HS-27A (cell line): ENCODE data around the gene NCOA1.
A peak's percentile ranks its signal among the peaks of the same experiment; 100 is the strongest.
"Not testable (repeated sequence)": the region's sequence is repeated elsewhere in the genome, so short reads cannot be mapped to it uniquely, and the experiment has no call there.

ENCODE experiments used
- DNase-seq: peaks from one replicate; pipeline ENCODE4 v3.0.0-alpha.2; 2012; ENCODE audit warnings: low read depth, missing footprints

The NCOA1 gene

GRCh38 chr2:24632172-24632571, 141.1 kb downstream of the NCOA1 start:
- DNase-seq, result no peak

- DNase-seq, result no peak
Measured at GRCh38 chr2:24635181-24635580, 144.1 kb downstream of the NCOA1 start.

GRCh38 chr2:24638568-24638967, 147.5 kb downstream of the NCOA1 start:
- DNase-seq, result no peak

GRCh38 chr2:24642351-24642750, 151.3 kb downstream of the NCOA1 start:
- no peak for DNase-seq

DNA sequence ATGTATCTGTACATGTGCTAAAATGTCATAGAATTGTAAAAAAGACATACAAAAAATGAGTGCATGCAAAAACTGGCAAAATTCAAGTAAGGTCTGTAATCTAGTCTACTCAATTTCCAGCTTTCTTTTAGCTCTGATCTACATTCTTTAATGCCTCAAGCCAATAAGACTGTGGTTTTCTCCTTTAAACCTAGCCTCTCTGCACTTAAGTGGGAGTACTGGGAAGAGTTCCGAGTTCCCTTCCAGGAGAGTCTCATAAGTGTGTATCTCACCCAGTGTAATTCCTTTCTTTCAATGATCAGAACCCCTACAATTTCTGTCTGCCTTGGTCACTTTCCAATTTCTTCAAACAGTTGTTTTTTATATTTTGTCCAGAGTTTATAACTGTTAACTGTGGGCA, 152.0 kb downstream of the NCOA1 start:
- DNase-seq, result no peak

- DNase-seq, result no peak
Measured at GRCh38 chr2:24644032-24644431, 153.0 kb downstream of the NCOA1 start.

GRCh38 chr2:24650997-24651642, 160.1 kb downstream of the NCOA1 start:
- DNase-seq, result no peak

GRCh38 chr2:24651643-24652003, 160.6 kb downstream of the NCOA1 start:
- DNase-seq, result no peak

DNA sequence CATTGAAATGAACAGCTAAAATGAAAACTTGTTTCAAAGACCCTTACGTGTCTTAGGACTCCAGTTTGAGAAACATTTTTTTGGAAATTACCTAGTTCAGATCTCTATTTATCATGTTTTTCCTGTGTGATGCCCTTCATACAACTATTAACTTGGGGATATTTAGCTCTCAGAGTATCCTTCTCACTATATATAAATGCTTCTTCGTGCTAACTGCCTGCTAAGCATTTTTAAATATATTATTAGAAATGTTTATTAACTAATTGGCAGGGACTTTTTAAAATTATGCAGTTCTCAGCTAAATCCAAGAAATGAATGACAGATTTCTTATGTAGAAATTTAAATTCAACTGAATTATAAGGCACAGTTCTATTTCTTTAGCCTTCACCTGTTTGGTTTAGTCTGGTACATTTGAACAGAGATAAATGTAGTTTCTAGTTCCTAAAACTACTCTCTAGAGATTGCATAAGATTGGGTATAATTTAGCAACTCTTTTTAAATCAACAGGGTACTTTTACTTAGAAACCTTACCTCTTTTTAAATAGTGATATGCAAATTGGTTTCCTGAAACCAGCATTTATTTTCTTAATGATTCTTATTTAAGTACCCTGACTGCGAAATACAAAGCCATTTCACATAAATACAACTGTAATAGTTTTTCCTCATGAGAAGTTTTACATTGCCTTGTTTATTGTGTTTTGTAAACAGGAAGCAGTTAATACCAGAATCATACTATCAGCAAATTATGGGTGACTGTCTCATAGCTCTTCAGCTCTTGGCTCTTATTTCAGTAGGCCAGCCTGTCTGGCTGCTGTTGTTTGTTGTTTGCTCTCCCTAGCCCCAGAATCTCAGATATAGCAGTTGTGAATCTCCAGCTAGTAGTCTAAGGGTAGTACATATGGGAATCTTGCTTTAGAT, 161.5 kb downstream of the NCOA1 start:
- DNase-seq, result no peak

DNA sequence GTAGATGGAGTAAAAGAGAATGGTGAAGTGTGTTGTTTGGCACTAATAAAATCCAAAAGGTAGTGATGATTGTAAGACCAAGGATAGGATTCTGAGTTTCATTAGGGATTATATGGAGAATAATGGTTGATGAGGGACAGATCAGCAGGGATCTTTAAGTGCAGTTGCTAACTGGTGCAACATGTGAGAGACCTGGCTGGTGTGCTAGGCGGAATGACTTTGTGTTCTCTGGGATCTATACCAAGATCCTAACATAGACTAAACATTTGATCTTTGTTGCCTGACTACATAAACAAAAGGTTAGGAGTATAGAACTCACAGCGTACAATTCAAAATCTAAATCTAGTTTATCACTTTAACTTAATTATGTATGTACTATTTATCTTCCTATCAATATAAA, 166.8 kb downstream of the NCOA1 start:
- no peak for DNase-seq

GRCh38 chr2:24658531-24659202, 167.6 kb downstream of the NCOA1 start:
- DNase-seq, result no peak

- DNase-seq, result no peak
Measured at GRCh38 chr2:24659862-24660261, 168.8 kb downstream of the NCOA1 start.

DNA sequence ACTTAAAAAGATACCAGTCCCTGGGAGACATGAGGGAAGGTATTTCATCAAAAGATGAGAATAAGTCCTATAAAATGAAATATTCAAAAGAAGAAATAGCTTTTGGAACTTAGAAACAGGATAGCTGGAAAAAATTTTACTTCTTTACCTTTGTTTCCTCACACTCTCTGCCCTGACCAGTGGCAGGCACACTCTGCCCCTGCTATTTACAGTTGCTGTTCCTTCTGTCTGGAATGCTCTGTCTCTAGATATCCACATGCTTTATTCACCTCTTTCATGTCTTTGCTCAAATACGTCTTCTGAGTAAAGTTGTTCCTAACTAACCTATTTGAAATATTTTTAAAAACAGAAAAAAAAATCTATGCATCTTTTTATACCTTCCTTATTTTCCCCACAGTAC, 176.5 kb downstream of the NCOA1 start:
- DNase-seq, result no peak

- DNase-seq, result no peak
Measured at GRCh38 chr2:24671230-24671629, 180.2 kb downstream of the NCOA1 start.

DNA sequence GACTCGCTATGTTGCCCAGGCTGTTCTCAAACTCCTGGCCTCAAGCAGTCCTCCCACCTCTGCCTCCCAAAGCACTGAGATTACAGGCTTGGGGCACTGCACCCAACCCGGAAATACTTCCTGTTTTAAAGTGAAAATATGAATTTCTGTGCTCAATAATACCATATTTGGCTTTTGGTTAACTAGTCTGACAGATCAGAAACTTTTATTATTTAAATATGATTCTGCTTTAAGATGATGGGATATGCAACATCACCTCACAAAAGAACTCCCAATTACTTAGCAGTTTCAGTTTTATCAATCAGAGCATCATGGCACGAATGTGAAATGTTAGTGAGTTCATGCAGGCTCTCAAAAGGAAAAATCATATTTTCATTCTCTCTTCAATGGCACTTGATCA, 181.5 kb downstream of the NCOA1 start:
- no peak for DNase-seq

DNA sequence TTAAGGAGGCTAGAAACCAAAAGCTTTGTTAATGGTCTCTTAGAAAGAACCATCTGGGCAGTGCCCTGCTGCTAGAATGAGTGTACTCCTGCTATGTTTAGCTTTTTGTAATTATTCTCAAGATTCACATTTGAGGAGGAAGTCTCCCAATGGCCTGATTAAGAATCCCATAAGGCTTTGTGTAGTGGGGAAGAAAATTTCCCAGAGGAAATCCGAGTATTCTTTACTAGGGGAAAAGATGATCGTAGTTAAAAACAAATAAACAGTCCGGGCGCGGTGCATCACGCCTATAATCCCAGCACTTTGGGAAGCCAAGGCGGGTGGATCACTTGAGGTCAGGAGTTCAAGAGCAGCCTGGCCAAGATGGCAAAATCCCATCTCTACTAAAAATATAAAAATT, 184.3 kb downstream of the NCOA1 start:
- DNase-seq, result no peak

DNA sequence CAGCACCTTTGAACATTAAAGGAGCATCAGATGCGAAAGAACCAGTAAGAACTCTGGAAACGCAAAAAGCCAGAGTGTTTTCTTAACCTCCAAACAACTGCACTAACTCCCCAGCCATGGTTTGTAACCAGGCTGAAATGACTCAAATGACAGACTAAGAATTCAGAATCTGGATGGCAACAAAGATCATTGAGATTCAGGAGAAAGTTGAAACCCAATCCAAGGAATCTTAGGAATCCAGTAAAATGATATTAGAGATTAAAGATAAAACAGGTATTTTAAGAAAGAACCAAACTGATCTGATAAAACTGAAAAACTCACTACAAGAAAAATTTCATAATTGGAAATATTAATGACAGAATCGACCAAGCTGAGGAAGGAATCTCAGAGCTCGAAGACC, 185.4 kb downstream of the NCOA1 start:
- DNase-seq, result peak; percentile 14

GRCh38 chr2:24678066-24678465, 187.0 kb downstream of the NCOA1 start:
- DNase-seq, result not testable (repeated sequence)

GRCh38 chr2:24680196-24680595, 189.1 kb downstream of the NCOA1 start:
- no peak for DNase-seq

- no peak for DNase-seq
Measured at GRCh38 chr2:24682304-24682703, 191.2 kb downstream of the NCOA1 start.

GRCh38 chr2:24683408-24683807, 192.4 kb downstream of the NCOA1 start:
- DNase-seq, result no peak

DNA sequence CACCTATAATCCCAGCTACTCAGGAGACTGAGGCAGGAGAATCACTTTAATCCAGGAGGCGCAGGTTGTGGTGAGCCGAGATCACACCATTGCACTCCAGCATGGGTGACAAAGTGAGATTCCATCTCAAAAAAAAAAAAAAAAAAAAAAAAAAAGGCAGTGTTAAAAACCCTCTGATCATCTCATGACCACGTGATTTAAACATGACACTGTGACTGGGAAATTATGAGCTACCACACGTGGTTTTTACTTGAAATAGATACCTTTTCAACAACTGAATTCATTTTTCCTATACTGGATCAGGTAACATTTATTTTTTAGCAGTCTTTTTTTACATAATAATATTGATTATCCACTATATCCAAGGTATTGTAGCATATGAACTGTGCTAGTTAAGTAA, 199.5 kb downstream of the NCOA1 start:
- DNase-seq, result no peak

GRCh38 chr2:24691806-24692205, 200.8 kb downstream of the NCOA1 start:
- no peak for DNase-seq
